Measurements from ENCODE around the gene CRHR1.

The CRHR1 gene

GRCh38 chr17:45790296-45790922 lies 6.3 kb downstream of the CRHR1 start:
- DNase-seq, result no peak

GRCh38 chr17:45791041-45791582 lies 7.0 kb downstream of the CRHR1 start:
- no peak for DNase-seq

- DNase-seq, result no peak
Measured at GRCh38 chr17:45791935-45792334, 7.8 kb downstream of the CRHR1 start.

GRCh38 chr17:45792437-45792836 lies 8.3 kb downstream of the CRHR1 start:
- no peak for DNase-seq

- no peak for DNase-seq
Measured at GRCh38 chr17:45792995-45793755, 9.1 kb downstream of the CRHR1 start.

GRCh38 chr17:45793999-45794540 lies 9.9 kb downstream of the CRHR1 start:
- DNase-seq, result no peak

- no peak for DNase-seq
Measured at GRCh38 chr17:45794840-45795239, 10.7 kb downstream of the CRHR1 start.

GRCh38 chr17:45800816-45801215 lies 16.7 kb downstream of the CRHR1 start:
- DNase-seq, result no peak

- no peak for DNase-seq
Measured at GRCh38 chr17:45801421-45801820, 17.3 kb downstream of the CRHR1 start.

- no peak for DNase-seq
Measured at GRCh38 chr17:45808845-45809244, 24.7 kb downstream of the CRHR1 start.

- no peak for DNase-seq
Measured at GRCh38 chr17:45809499-45809898, 25.4 kb downstream of the CRHR1 start.

GRCh38 chr17:45812102-45812501 lies 28.0 kb downstream of the CRHR1 start:
- no peak for DNase-seq

- DNase-seq, result no peak
Measured at GRCh38 chr17:45813048-45813725, 29.1 kb downstream of the CRHR1 start.

GRCh38 chr17:45814622-45815606 lies 30.8 kb downstream of the CRHR1 start:
- DNase-seq, result peak; percentile 78 to 85

GRCh38 chr17:45815752-45816151 lies 31.6 kb downstream of the CRHR1 start:
- DNase-seq, result no peak

GRCh38 chr17:45818041-45818440 lies 33.9 kb downstream of the CRHR1 start:
- DNase-seq, result no peak

GRCh38 chr17:45818699-45819098 lies 34.6 kb downstream of the CRHR1 start:
- no peak for DNase-seq

GRCh38 chr17:45819632-45820031 lies 35.5 kb downstream of the CRHR1 start:
- no peak for DNase-seq

GRCh38 chr17:45820052-45820780 lies 36.1 kb downstream of the CRHR1 start:
- DNase-seq, result peak in 1 of 2 experiments; percentile 63

- no peak for DNase-seq
Measured at GRCh38 chr17:45821147-45821546, 37.0 kb downstream of the CRHR1 start.

- no peak for DNase-seq
Measured at GRCh38 chr17:45823598-45823997, 39.5 kb downstream of the CRHR1 start.
